Activated CD4-positive, alpha-beta T cell treated with anti-CD3 and anti-CD28 coated beads, Interleukin-2, amount 50 U/mL, for 4 hours (primary cell): ENCODE results near the gene GPR75.
"Not testable (repeated sequence)": the region's sequence is repeated elsewhere in the genome, so short reads cannot be mapped to it uniquely, and the experiment has no call there.

ENCODE experiments used
- DNase-seq, 2 experiments: peaks; one replicate each; pipeline ENCODE4 v3.0.0-alpha.2; 2020

Gene GPR75

GRCh38 chr2:53851052-53851757, 8.6 kb downstream of the GPR75 start:
- not testable (repeated sequence) for DNase-seq

DNA sequence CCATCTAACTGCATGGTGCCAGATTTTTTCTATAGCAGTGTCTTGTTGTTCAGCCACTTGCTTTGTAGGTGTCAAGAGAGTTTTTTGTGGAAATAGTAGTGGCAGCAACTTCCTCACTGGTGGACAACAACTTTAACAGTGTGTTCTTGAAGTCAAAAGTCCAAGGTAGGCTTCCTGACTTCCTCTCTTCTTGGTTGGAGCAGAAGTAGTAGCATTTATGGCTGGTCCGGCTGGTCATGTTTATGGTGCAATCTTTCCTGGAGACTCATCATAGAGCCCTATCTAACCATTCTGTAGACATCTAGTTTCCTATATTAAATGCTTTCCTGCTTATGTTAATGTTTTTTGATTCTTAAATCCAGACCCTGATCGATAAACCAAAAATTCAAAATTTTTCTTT, 11.7 kb downstream of the GPR75 start:
- DNase-seq: no peak

- no peak for DNase-seq
Measured at GRCh38 chr2:53843595-53843994, 16.2 kb downstream of the GPR75 start.

DNA sequence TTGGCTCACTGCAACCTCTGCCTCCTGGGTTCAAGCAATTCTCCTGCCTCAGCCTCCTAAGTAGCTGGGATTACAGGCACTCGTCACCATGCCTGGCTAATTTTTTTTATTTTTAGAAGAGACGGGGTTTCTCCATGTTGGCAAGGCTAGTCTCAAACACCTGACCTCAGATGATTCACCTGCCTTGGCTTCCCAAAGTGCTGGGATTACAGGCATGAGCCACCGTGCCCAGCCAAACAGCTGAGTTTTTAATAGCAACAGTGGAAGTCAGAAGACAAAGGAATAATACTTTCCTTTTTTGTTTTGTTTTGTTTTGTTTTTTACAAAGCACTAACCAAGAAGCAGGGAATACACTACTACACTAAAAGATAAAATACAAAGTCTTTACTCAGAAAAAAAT, 16.9 kb downstream of the GPR75 start:
- no peak for DNase-seq

DNA sequence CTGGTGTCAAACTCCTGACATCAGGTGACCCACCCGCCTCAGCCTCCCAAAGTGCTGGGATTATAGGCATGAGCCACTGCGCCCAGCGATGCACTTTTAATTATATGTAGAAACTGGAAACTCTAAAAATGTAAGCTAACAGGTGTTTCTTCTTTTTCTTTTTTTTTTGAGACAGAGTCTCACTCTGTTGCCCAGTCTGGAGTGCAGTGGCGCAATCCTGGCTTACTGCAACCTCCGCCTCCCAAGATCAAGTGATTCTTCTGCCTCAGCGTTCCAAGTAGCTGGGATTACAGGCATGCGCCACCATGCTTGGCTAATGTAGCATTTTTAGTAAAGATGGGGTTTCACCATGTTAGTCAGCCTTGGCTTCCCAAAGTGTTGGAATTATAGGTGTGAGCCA, 18.1 kb downstream of the GPR75 start:
- DNase-seq: not testable (repeated sequence)

GRCh38 chr2:53840580-53840979, 19.2 kb downstream of the GPR75 start:
- no peak for DNase-seq

DNA sequence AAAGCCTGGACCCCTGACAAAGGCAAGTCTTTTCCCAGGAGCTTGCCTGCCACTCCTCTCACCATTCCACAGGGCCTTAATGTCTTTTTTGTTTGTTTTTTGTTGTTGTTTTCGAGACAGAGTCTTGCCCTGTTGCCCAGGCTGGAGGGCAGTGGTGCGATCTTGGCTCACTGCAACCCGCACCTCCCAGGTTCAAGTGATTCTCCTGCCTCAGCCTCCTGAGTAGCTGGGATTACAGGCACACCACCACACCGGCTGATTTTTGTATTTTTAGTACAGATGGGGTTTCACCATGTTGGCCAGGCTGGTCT, 29.8 kb downstream of the GPR75 start:
- not testable (repeated sequence) for DNase-seq

- no peak for DNase-seq
Measured at GRCh38 chr2:53829273-53829979, 30.3 kb downstream of the GPR75 start.

- no peak for DNase-seq
Measured at GRCh38 chr2:53828331-53828730, 31.4 kb downstream of the GPR75 start.

- no peak for DNase-seq
Measured at GRCh38 chr2:53827398-53828175, 32.2 kb downstream of the GPR75 start.

- DNase-seq: no peak
Measured at GRCh38 chr2:53826587-53827397, 33.0 kb downstream of the GPR75 start.

DNA sequence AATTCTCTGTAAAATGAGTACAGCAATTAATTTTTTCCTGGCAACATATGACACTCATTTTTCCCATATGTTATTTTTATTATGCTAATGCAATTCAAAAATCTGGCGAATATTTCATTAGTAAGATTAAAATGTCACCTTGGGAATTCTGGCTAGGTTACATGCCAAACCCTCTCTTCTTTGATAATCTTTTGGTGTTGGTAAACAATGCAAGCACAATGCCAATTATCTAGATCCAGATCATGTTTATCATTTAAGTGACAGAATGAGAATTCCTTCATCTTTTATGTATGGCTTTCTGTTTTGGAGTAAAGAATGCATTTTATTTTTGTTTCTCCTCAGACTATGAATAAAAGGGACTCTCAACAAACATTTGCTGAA, 33.7 kb downstream of the GPR75 start:
- DNase-seq: no peak

- not testable (repeated sequence) for DNase-seq
Measured at GRCh38 chr2:53823639-53824038, 36.1 kb downstream of the GPR75 start.

DNA sequence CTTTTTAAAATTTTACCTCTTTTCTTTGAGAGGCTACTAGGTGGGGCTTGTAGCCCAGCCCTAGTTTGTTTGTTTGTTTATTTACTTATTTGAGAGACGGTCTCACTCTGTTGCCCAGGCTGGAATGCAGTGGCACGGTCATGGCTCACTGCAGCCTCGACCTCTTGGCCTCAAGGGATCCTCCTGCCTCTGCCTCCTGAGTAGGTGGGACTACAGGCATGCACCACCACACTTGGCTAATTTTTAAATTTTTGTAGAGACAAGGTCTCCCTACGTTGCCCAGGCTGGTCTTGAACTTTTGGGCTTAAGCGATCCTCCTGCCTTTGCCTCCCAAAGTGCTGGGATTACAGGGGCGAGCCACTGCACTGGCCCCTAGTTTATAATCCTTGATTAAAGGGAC, 38.0 kb downstream of the GPR75 start:
- DNase-seq: no peak

GRCh38 chr2:53820711-53821110, 39.1 kb downstream of the GPR75 start:
- no peak for DNase-seq

- DNase-seq: no peak
Measured at GRCh38 chr2:53820048-53820447, 39.7 kb downstream of the GPR75 start.

DNA sequence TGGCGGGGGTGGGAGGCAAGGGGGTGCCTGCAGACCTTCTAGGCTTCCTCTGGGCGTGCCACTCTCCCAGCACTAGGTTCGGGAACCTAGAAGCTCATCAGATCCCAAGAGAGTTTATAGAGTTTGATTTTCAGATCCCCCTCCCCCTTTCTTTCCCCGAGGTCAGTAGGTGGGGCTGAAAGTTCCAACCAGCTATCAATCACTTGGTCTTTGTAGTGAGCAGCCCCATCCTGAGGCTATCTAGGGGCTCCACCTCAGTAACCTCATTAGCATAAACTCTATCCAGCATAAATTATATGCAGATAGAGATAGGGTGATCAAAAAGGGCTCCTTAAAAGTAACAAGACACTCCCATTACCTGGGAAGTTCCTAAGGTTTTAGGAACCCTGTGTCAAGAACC, 40.1 kb downstream of the GPR75 start:
- no peak for DNase-seq

- DNase-seq: no peak
Measured at GRCh38 chr2:53818854-53819435, 40.8 kb downstream of the GPR75 start.

GRCh38 chr2:53813151-53813550, 46.6 kb downstream of the GPR75 start:
- no peak for DNase-seq

DNA sequence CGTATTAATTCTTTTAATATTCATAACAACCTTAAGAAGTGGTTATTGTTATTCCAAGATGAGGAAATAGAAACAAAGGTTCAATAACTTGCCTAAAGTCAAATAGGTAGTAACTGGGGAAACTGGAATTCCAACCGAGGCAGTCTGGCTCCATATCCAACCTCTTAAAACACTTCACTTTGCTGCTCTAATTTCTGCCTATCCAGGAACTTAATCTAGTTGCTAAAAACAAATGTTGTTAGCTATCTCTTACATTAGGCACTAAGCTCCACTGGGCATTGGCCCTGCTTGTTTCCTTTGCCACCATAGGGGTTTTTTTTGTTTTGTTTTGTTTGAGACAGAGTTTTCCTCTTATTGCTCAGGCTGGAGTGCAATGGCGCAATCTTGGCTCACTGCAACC, 48.2 kb downstream of the GPR75 start:
- no peak for DNase-seq
